Measurements from ENCODE around the gene ZC3HAV1.
A peak's percentile ranks its signal among the peaks of the same experiment; 100 is the strongest.
"Not testable (repeated sequence)": the region's sequence is repeated elsewhere in the genome, so short reads cannot be mapped to it uniquely, and the experiment has no call there.

The ZC3HAV1 gene

GRCh38 chr7:139109188-139109982 lies at the start of gene ZC3HAV1:
ZC3HAV1 (minus strand) TSS chr7:139109720; CDS start chr7:139109331, 389 bp downstream.
- peak; percentile 77 for DNase-seq

DNA sequence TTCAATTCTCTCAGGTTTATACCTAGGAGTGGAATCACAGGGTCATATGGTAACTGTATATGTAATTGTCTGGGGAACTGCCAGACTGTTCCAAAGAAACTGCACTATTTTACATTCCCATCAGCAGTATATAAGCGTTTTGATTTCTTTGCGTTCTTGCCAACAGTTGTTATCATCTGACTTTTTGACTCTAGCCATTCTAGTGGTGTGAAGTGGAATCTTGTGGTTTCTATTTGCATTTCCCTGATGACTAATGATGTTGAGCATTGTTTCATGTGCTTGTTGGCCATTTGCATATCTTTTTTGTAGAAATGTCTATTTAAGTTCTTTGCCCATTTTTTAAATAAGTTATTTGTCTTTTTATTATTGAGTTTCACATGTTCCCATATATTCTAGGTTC lies 44.3 kb upstream of the ZC3HAV1 start:
- DNase-seq = no peak

DNA sequence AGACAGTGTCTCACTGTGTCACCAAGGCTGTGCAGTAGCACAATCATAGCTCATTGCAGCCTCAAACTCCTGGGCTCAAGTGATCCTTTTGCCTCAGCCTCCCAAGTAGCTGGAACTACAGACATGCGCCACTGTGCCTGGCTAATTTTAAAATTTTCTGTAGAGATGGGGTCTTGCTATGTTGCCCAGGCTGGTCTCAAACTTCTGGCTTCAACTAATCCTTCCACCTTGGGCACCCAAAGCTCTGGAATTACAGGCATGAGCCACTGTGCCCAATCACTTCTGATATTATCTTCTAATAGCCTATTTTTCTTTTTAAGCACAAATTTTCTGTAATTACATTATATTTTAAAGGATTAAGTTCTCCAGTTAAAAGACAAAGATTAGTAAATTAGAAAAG lies 42.6 kb upstream of the ZC3HAV1 start:
- DNase-seq = no peak

GRCh38 chr7:139139150-139139549 lies 29.6 kb upstream of the ZC3HAV1 start:
- no peak for DNase-seq

DNA sequence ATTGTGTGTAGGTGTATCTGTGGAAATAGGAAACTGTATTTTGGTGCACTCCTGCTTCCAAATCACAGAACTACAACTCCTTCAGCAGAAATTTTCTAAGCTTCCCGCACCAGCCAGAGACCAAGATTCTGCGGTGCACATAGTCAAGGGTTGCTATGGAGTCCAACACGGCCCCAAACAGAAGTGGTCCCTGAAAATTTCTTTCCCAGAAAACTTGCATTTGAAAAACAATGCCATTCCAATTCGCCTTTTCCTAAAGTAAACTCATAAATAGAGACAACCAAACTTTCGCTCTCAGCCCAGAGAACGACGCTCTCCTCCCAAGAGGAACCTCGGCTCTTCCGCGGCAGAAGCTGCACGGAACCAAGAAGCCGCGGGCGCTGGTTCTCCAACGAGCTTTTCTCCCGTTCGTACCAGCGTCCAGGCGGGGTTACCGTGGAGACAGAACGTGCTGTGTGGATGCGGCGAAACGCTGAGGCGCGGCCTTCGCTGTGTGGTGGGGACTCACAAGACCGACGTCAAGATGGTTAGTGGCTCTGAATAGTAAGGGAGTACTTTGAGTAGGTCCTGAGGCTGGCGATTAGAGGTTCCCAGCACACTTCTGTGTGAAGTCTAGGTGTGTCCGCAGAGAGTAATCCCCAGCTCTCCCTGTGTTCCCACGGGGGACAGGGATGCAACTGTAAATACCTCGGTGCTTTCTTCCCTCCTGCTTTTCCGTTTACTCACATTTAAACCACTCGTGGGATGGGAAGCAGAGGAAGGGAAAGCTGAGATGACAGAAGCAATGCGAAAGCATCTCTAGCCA lies 24.0 kb upstream of the ZC3HAV1 start:
- peak; percentile 24 for DNase-seq

DNA sequence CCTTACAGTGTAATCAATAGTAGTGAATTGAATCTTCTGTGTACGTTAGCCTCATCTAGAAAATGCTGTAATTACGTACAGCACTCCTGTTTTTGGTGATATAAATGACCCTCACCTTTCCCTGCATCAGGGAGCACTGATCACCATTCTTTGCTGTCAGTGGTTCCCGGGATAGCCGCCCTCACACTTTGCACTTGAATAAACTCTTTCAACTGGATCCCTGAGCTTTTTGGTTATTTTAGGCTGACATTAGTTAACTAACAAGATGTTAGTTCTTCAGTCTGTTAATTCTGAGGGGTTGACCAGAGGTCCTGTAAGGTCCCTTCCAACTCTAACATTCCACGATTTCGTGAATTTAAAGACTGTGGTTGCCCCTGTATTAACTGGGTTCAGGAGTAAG lies 23.4 kb upstream of the ZC3HAV1 start:
- DNase-seq = no peak

GRCh38 chr7:139131601-139132041 lies 22.1 kb upstream of the ZC3HAV1 start:
- DNase-seq = peak; percentile 100

DNA sequence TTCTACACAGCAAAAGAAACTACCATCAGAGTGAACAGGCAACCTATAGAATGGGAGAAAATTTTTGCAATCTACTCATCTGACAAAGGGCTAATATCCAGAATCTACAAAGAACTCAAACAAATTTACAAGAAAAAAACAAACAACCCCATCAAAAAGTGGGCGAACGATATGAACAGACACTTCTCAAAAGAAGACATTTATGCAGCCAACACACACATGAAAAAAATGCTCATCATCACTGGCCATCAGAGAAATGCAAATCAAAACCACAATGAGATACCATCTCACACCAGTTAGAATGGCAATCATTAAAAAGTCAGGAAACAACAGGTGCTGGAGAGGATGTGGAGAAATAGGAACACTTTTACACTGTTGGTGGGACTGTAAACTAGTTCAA lies 20.3 kb upstream of the ZC3HAV1 start:
- DNase-seq = not testable (repeated sequence)

DNA sequence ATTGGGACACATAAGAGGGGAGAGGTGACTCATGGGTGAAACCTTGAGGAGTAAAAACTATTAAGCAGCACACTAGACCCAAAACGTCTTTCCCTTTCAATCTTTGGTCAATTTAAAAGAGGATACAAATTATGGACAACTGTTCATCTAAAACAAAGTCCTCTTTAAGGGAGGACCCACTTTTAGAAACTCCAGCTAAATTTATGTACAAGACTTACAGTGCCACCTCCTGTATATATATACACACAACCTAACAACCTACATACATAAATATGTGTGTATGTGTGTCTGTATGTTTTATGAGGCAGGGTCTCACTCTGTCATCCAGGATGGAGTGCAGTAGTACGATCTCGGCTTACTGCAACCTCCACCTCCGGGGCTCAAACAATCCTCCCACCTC lies 18.1 kb upstream of the ZC3HAV1 start:
- no peak for DNase-seq

GRCh38 chr7:139125657-139126056 lies 16.1 kb upstream of the ZC3HAV1 start:
- DNase-seq = no peak

- not testable (repeated sequence) for DNase-seq
Measured at GRCh38 chr7:139124995-139125394, 15.5 kb upstream of the ZC3HAV1 start.

DNA sequence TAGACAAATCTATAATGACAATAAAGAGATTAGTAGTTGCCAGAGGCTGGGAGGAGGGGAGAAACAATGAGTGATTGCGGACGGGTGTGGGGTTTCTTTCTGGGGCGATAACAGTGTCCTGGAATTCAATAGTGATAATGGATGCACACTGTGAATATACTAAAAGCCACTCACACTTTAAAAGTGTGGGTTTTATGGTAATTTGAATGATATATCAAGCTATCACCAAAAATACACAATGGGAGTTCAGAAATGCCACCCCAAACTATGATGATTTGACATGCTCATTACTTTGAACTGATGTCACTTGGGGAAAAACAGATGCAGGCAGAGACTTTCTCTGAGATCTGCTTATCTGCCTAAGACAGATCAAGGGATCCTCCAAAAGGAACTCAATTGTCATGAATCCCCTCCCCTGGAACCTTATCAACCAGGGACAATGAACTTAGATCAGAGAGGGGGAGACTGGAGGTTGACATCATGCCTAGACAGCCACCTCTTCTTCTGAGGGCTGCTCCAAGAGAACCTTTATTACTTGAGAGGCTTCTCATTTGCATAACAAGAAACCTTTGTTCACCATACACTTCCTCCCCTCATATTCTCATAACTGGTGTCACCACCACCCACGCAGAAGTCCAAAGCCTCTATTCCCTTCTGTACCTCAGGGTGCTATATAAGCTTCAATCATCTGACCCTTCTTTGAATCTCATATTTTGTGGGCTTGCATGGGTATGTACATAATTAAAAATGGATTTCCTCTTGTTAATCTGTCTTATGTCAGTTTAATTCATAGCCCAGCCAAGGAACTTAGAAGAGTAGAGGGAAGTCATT lies 14.8 kb upstream of the ZC3HAV1 start:
- DNase-seq = no peak

DNA sequence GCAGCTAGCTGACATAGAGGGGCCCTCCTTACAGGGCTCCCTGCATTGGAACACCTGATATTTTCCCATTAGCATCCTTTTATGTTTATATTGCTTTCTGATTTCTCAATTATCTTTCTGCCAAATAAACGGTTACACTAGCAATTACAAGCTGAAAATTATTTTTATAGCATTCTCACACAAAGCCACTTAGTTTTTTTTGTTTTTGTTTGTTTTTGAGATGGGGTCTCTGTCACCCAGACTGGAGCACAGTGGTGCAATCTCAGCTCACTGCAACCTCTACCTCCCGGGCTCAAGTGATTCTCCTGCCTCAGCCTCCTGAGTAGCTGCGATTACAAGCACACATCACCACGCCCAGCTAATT lies 9.9 kb upstream of the ZC3HAV1 start:
- DNase-seq = no peak

DNA sequence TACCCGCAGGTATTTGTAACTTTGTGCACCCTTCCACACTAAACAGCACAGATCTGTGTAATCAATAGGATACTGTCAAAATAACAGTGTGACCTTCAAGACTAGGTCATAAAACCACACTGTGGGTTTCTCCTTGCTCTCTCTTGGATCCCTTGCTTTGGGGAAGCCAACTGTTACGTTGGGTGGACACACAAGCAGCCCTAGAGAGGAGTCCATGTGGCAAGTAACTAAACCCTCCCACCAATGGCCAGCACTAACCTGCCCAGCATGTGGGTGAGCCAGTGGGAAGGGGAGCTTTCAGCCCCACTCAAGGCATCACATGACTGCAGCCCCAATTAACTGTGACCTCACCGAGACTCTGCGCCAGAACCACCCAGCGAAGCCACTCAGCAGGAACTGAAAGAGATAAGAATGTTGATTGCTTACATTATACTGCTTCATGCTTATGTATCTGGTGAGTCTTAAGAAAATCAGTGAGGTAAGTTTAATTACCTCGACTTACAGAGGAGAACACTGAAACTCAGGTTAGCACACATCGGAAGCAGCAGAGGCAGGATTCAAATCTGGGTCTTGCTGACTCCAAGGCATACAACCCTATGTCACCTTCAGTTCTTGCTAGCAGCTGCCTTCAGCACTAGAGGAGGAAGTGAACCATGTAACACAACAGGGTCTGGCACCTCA lies 9.4 kb upstream of the ZC3HAV1 start:
- DNase-seq = peak; percentile 20

- peak; percentile 28 for DNase-seq
Measured at GRCh38 chr7:139118234-139118804, 8.8 kb upstream of the ZC3HAV1 start.

- DNase-seq = no peak
Measured at GRCh38 chr7:139117599-139118233, 8.2 kb upstream of the ZC3HAV1 start.

GRCh38 chr7:139116999-139117398 lies 7.5 kb upstream of the ZC3HAV1 start:
- DNase-seq = no peak

DNA sequence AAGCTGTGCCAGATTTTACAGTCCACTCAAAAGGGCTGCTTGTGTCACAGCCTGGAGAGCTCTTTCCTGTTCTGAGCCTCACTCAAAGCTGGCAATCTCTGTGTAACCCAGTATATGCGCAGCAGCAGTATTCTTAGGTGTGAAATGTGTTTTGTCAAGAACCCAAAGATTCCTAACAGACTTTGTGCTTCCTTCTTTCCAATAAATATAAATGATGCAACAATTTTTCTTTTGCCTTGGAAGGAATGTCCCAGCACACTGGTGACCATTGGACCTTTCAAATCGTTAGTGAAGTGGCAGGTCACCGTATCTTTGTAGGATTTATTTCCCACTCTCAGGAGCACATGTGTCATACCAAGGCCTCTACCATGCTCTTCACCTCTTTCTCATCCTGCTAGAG lies 5.6 kb upstream of the ZC3HAV1 start:
- no peak for DNase-seq

DNA sequence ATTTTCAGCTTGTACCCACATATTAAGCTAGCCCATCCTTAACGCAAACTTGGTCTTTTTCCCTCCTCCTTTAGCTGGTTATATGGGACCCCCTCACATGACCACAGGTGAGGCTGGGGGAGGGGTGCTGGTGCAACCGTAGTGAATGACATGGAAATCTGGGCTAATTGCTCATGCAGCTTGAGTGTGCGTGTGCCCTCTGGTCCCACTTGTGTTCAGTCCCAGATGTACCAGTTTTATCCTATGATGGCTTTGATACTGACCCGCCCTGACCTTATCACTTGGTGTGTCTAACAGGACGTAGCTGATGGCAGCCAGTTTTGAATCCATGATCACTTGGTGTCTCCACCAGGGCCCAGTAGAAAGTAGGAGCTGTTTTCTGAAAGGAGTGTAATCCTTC lies 5.1 kb upstream of the ZC3HAV1 start:
- DNase-seq = no peak

- DNase-seq = no peak
Measured at GRCh38 chr7:139114018-139114417, 4.5 kb upstream of the ZC3HAV1 start.

DNA sequence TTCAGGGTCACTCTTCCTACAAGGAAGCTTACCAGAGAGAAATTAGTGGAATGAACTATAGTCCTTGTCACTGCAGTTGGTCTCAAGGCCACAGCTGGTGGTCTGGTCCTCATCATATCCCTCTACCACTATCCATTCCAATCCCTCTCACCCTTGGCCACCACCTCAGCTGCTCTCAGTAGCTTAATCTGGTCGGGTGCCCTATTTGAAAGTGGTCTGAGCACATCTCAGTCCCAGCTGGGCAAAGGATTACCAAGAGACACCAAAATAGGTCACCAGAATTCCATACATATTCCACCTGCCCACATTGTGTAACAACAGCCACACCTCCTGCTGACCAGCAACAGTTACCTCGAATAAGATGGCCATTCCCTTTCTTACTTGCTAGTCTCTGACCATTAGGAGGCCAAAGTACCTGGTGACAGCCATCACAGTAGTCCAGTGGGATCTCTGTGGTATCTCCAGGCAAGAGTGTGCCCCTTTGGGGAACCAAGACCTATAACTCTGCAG lies 3.3 kb upstream of the ZC3HAV1 start:
- no peak for DNase-seq

DNA sequence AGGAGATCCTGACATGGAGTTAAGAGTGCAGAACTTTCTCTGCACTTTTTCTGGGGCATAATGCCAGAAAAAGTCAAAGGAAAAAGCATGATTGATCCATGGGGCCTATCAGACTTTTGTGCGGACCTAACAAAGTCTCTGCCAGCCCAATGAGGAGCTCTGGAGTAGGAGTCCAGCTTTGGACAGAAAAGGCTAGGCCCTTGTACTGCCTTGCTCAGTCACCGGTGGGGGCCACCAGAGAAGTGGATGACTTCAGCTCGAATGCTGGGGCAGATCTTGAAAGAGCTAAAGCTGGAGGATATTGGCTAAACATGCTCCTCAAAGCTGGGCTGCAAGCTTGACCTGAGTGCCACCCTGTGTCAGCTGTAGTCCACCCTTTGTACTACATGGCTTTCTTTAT lies 2.8 kb upstream of the ZC3HAV1 start:
- DNase-seq = no peak

Measured in SIG-M5 (cell line).